Fibroblast of lung (primary cell): Measurements from ENCODE around the gene DDAH2. TPM values are rescaled to one million over a fixed set of nuclear protein-coding genes. Genes with fewer than 3 reads are reported as not detected.

Source experiments
- DNase-seq, 2 donors: peaks; one replicate each; pipeline versions ENCODE4 v3.0.0 to v3.0.0-alpha.2; 2010; ENCODE audit warnings: low read depth in 2 of 2
- H2AFZ ChIP-seq: 2 replicates; pipeline ENCODE4 v1.5.1; 2012; ENCODE audit warnings: low read length, control low read depth, inconsistent platforms
- H3K27ac ChIP-seq: 2 replicates; pipeline ENCODE4 v1.5.1; 2011; ENCODE audit warnings: low read length, control low read depth; ENCODE audit not compliant: insufficient read depth
- H3K27me3 ChIP-seq: 2 replicates; pipeline ENCODE4 v1.5.1; 2011; ENCODE audit warnings: mild to moderate bottlenecking, low read length; ENCODE audit not compliant: control insufficient read depth, insufficient read depth
- H3K36me3 ChIP-seq: 2 replicates; pipeline ENCODE4 v1.5.1; 2011; ENCODE audit warnings: low read length; ENCODE audit not compliant: control insufficient read depth, insufficient read depth
- H3K4me1 ChIP-seq: 2 replicates; pipeline ENCODE4 v1.5.1; 2011; ENCODE audit warnings: low read length; ENCODE audit not compliant: control insufficient read depth, insufficient read depth; ENCODE audit errors: extremely low read depth
- H3K4me2 ChIP-seq: 2 replicates; pipeline ENCODE4 v1.5.1; 2011; ENCODE audit warnings: low read length, control low read depth; ENCODE audit not compliant: insufficient read depth; ENCODE audit errors: extremely low read depth
- H3K4me3 ChIP-seq, 4 experiments: fragments of 200-600 bp in 1 of 4; sonication (generic) in 1 of 4; replicated peaks in 1 of 4; 2 replicates each; pipeline ENCODE4 v1.5.1; 2011 to 2016; ENCODE audit warnings: low read length in 4 of 4, low read depth in 3 of 4, mild to moderate bottlenecking in 3 of 4, control low read depth in 2 of 4, inconsistent platforms in 1 of 4, mixed read lengths in 1 of 4; ENCODE audit not compliant: insufficient read depth in 1 of 4; ENCODE audit errors: control extremely low read depth in 1 of 4
- H3K79me2 ChIP-seq: 2 replicates; pipeline ENCODE4 v1.5.1; 2012; ENCODE audit warnings: mild to moderate bottlenecking, low read length, inconsistent platforms; ENCODE audit not compliant: control insufficient read depth, insufficient read depth
- H3K9ac ChIP-seq: 2 replicates; pipeline ENCODE4 v1.5.1; 2011; ENCODE audit warnings: mild to moderate bottlenecking, low read length, control low read depth; ENCODE audit not compliant: insufficient read depth
- H3K9me3 ChIP-seq: 2 replicates; pipeline ENCODE4 v1.5.1; 2012; ENCODE audit warnings: low read depth, low read length; ENCODE audit not compliant: control insufficient read depth, insufficient read depth
- H4K20me1 ChIP-seq: 2 replicates; pipeline ENCODE4 v1.5.1; 2011; ENCODE audit warnings: low read length; ENCODE audit not compliant: control insufficient read depth, insufficient read depth; ENCODE audit errors: extremely low read depth
- EZH2 ChIP-seq: IDR thresholded peaks from 2 replicates; pipeline ENCODE4 v1.5.1; 2012; ENCODE audit warnings: low read length, control low read depth, mild to moderate bottlenecking; ENCODE audit errors: missing control alignments
- polyA plus RNA-seq, 2 donors: library from polyadenylated mRNA; depleted of rRNA in 1 of 2; stranded (reverse) in 1 of 2; unstranded in 1 of 2; fragments of >200 nt; gene quantifications; 2 replicates each; pipeline ENCODE4 v1.2.1, GENCODE V29; 2011 to 2012; ENCODE audit warnings: missing spikeins in 1 of 2
- total RNA-seq: library from RNA; depleted of rRNA; stranded (reverse); fragments of >200 nt; gene quantifications from 2 replicates; pipeline ENCODE4 v1.2.1, GENCODE V29; 2014
- TF ChIP-seq, protein P1 (sequence below), 2 donors: IDR thresholded peaks in 1 of 2; conservative IDR thresholded peaks in 1 of 2; 1 replicate in 1 of 2; 2 replicates in 1 of 2; pipeline ENCODE4 v1.5.1; 2011 to 2012; ENCODE audit warnings: low read length in 2 of 2, control low read depth in 1 of 2, inconsistent platforms in 1 of 2, low read depth in 1 of 2, mild to moderate bottlenecking in 1 of 2

DDAH2 gene
- total and polyA plus RNA-seq, 2 donors (not counting 1 experiment from before 2014, with no cell fraction given) = 42.5 to 119 TPM

DNA sequence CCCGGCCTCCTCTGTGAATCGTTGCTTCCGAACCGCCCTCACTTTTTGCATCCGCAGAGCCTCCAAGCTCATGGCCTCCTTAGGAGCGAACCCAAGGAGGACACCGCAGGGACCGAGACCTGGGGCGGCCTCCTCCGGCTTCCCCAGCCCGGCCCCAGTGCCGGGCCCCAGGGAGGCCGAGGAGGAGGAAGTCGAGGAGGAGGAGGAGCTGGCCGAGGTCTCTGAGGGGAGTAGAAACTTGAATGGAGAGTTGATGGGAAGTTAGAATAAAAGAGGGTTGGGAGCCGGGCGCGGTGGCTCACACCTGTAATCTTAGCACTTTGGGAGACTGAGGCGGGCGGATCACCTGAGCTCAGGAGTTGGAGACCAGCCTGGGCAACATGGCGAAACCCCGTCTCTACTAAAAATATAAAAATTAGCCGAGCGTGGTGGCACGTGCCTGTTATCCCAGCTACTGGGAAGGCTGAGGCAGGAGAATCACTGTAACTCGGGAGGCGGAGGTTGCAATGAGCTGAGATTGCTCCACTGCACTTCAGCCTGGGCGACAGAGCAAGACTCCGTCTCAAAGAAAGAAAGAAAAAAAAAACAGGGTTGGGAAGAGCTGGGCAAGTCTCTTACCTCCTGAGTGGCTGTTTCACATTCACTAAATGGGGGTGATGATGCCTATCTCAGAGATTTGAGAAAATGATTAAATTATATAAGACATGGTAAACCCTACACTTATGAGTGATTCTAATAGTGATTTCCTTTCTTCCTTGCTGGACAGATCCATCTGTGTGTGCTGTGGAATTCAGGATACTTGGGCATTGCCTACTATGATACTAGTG is 11.5 kb upstream of the DDAH2 start:
- TF ChIP-seq, protein P1, sequence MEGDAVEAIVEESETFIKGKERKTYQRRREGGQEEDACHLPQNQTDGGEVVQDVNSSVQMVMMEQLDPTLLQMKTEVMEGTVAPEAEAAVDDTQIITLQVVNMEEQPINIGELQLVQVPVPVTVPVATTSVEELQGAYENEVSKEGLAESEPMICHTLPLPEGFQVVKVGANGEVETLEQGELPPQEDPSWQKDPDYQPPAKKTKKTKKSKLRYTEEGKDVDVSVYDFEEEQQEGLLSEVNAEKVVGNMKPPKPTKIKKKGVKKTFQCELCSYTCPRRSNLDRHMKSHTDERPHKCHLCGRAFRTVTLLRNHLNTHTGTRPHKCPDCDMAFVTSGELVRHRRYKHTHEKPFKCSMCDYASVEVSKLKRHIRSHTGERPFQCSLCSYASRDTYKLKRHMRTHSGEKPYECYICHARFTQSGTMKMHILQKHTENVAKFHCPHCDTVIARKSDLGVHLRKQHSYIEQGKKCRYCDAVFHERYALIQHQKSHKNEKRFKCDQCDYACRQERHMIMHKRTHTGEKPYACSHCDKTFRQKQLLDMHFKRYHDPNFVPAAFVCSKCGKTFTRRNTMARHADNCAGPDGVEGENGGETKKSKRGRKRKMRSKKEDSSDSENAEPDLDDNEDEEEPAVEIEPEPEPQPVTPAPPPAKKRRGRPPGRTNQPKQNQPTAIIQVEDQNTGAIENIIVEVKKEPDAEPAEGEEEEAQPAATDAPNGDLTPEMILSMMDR (conservative IDR thresholded peaks at IDR 0.05 in 1 of 2, IDR thresholded peaks at IDR 0.05 in 1 of 2; ENCODE audit: low read depth in 1 of 2, low read length in 2 of 2) = no peak
- no peak for TF ChIP-seq EZH2
- H3K9me3 ChIP-seq = no peaks in the 10 kb centered on the region
- H3K9ac ChIP-seq = peak overlapping the region; percentile 73
- peak overlapping the region; percentile 81 for H2AFZ ChIP-seq
- peaks cover 2% of the 10 kb centered on the region for H3K36me3 ChIP-seq
- peaks cover 21% of the 10 kb centered on the region for H3K79me2 ChIP-seq
- peaks cover 22% of the 10 kb centered on the region for H3K4me1 ChIP-seq
- DNase-seq = no peak
- peak overlapping the region; percentile 79 to 91 (median 87) for H3K4me3 ChIP-seq
- H3K27me3 ChIP-seq = no peaks in the 10 kb centered on the region
- no peaks in the 10 kb centered on the region for H4K20me1 ChIP-seq
- H3K27ac ChIP-seq = peak overlapping the region; percentile 79
- peak overlapping the region; percentile 86 for H3K4me2 ChIP-seq

DNA sequence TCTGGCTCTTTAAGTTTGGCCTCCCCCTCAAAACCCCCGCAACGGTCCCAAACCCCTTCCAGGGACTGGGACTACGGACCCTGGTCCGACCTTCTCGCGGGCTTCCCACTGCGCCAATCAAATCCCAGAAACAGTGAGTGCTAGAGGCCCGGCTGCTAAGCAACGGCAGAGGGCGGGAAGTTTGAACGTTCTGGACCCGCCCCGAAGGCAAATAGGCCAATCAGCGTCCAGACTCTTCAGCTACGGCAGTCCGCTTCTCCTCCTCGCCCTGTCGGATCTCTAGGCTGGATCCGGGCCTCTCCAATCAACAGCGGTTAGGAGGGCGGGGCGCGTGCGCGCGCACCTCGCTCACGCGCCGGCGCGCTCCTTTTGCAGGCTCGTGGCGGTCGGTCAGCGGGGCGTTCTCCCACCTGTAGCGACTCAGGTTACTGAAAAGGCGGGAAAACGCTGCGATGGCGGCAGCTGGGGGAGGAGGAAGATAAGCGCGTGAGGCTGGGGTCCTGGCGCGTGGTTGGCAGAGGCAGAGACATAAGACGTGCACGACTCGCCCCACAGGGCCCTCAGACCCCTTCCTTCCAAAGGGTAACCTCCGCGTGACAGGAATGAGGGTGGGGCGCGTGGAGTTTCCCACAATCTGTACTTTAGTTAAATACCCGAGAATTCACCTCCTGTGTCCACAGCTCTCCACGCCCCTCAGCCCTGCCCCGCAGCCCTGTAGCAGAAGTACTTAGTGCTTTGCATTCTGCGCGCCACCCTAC is 10.7 kb upstream of the DDAH2 start, which contains the start of gene MSH5:
Gene MSH5, plus strand, starts transcription at position 367 of the 758 bp plus-strand sequence. CDS start 462 bp downstream, outside the sequence.
- Histone ChIP-seq H3K27ac (peak within 1 kb of the TSS; percentile 79), H2AFZ (peak within 1 kb of the TSS; percentile 81)

More for the DNA sequence above, 10.7 kb upstream of the DDAH2 start, which contains the start of gene MSH5:
- Histone ChIP-seq H3K9me3 (no peaks in the 10 kb centered on the region), H3K27me3 (no peaks in the 10 kb centered on the region), H3K4me1 (peaks cover 22% of the 10 kb centered on the region), H3K4me3 (peak within 1 kb of the TSS; percentile 79 to 91 (median 87)), H3K36me3 (peaks cover 2% of the 10 kb centered on the region), H3K79me2 (peaks cover 29% of the 10 kb centered on the region), H3K9ac (peak within 1 kb of the TSS; percentile 73), H3K4me2 (peak within 1 kb of the TSS; percentile 86), H4K20me1 (no peaks in the 10 kb centered on the region)
- TF ChIP-seq, protein P1 (conservative IDR thresholded peaks at IDR 0.05 in 1 of 2, IDR thresholded peaks at IDR 0.05 in 1 of 2; ENCODE audit: low read depth in 1 of 2, low read length in 2 of 2) = no peak
- TF ChIP-seq EZH2 = no peak
- peak; percentile 98 to 99 for DNase-seq
